ENCODE results near the gene LTF.
"Not testable (repeated sequence)": the region's sequence is repeated elsewhere in the genome, so short reads cannot be mapped to it uniquely, and the experiment has no call there.

Gene LTF

DNA sequence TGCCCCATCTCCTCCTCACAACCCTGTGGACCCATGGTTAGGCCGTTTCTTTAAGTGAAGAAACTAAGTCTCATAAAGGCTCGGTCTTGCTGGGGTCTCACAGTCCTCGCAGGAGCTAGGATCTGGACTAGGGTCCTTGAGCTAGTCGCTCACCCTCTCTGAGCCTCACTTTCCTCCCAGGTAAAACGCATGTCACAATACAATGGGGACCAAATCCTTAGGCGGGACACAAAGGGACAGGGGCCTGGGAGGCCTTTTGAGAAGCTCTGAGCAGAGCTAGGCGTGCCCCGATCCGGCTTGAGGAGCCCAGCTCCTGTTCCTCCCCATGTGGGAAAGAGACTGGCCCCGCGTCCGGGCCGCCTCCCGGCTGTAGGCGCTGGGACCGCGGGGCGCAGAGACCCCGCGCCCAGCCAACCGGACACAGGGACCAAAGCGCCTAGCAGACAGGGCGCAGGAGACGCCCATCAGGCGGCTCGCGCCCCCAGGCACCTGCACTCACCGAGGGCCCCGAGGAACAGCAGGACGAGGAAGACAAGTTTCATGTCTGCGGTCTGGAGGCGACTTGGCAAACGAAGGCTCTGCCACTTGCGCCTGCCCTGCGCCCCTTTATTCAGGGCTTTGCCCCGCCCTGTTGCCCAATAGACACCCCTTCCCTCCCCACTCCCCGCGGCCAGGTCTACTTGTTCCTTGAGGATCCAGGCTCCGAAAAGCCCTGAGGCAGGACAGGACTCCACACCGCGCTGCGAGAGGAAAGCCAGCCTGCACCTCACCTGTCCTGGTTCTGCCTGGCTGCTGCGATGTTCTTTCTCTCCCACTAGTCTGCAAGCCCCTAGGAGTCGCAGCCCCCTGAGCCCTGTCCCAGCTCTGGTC lies at the start of gene LTF:
LTF (minus strand) TSS at position 580 of the 870 bp plus-strand sequence; CDS start at position 542, 38 bp downstream.
- no peak for DNase-seq

DNA sequence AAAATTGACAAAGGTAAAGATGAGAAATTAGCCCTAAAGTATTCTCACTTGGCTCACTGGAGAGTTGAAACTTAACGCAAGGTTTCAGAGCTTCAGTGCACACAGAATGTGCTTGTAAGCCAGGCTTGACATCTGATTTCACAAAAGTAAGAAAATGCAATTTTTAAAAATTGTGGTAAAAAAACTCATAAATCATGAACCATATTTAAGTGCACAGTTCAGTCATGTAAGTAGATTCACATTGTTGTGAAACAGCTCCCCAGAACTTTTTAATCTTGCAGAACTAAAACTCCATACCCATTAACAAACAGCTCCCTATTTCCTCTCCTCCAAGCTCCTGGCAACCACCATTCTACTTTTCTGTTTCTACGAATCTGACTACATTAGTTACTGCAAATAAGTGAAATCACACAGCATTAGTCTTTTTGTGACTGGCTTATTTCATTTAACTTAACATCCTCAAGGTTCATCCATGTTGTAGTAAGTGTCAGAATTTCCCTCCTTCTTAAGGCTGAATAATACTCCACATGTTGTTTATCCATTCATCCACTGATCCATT lies 47.6 kb upstream of the LTF start:
- no peak for DNase-seq

DNA sequence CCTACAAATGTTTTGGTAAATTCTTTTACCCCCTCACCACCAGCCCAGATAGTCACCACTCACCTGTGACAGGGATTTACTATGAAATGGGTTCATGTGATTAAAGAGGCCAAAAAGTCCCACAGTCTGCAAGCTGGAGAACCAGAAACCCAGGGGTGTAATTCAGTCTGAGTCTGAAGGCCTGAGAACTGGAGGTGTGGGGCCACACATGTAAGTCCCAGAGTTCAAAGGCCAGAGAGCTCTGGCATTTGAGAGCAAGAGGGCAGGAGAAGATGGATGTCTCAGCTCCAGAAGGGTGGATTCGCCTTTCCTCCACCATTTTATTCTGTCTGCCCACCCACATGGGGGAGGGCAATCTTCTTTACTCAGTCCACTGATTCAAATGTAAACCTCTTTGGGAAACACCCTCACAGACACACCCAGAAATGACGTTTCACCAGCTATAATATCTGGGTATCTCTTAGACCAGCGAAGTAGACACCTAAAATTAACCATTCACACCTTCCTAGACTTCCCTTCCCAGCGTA lies 45.0 kb upstream of the LTF start:
- no peak for DNase-seq

DNA sequence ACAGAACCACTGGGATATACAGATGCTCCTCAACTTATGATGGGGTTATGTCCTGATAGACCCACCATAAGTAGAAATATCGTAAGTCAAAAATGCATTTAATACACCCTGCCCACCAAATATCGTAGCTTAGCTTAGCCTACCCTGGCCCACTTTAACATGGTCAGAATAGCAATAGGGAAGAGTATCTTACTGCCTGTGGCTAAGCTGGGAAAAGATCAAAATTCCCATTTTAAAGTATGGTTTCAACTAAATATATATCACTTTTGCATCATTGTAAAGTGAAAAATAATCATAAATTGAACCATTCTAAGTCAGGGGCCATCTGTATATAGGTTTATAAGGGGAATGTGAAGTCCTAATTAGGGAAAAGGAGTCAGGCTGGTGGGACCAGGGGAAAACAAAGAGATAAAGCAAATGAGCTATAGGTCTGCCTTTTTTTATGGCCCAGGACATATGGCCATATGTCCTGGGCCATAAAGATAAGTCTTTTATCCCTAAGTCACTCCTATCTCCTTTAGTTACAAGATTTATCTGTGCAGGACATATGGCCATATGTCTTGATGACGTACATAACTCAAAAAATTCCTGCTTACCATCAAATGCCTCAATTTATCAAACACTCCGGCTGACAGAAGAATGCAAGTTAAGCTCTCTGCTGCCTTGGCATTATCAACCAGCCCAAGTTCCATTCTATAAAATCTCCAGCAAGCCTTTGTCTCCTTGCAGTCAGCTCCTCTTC lies 44.3 kb upstream of the LTF start:
- DNase-seq, result no peak

- no peak for DNase-seq
Measured at GRCh38 chr3:46506526-46506925, 41.8 kb upstream of the LTF start.

DNA sequence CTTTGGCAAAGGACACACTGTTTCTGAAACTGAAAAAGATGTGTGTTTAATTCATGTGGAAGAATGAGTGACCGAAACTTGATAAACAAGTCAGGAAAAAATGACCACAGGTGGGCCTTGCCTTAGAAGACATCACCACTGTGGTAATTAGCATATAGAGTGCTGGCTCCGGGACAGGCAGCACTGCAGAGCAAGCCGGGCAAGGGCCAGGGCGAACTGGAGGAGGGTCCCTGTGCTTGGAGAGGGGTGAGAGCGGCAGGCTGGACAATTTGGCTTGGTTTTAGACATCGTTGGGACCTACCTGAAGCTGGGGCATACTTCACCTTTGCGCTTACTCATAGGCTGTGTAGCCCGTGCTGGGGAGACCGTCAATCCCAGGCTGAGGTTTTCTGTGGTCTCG lies 41.2 kb upstream of the LTF start:
- DNase-seq, result no peak

- DNase-seq, result no peak
Measured at GRCh38 chr3:46504789-46505188, 40.1 kb upstream of the LTF start.

- no peak for DNase-seq
Measured at GRCh38 chr3:46503200-46503874, 38.6 kb upstream of the LTF start.

DNA sequence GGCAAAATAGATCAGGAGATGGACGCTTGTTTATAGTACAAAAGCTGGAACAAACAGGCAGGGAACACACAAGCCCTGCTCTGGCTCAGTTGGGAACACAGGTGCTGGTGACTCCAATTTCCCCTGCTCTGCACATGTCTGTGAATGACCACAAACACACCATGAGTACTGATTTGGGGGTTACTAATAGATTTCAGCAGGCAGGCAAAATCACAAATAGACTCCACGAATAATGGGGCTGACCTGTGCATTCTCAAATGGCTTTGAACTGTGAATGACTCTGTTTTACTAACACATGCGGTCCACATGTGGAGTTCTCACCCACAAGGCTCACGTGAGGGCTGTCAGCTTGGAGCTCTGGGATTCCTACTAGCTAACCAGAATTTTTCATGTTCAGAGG lies 37.0 kb upstream of the LTF start:
- DNase-seq, result no peak

- no peak for DNase-seq
Measured at GRCh38 chr3:46500656-46501635, 36.2 kb upstream of the LTF start.

- DNase-seq, result no peak
Measured at GRCh38 chr3:46498916-46499519, 34.3 kb upstream of the LTF start.

DNA sequence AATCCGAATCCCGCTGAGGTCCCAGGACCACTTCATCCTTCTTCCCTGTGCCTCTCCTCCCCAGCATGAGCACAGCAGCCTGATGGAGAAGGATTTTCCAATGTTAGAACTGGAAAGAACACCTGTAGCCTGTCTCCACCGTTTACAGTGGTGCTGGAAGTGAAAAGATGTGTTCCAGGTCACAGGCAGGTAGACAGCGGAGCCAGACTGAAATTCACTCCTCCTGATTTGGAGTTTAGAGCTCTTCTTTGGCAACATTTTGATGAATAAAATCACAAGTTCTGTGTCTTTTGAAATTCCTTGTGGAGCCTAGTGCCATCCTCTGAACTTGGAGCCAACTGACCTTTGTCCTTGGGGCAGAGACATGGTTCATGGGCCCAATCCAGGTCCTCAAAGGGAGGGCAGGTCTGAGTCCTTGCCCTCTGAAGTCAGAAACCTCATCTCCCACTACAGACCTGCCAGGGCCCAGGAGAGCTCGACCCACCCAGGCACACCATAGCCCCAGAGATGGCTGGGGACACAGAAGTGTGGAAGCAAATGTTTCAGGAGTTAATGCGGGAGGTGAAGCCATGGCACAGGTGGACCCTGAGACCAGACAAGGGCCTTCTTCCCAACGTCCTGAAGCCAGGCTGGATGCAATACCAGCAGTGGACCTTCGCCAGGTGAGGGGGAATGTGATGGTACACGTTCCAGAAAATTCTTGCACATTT lies 33.0 kb upstream of the LTF start, which contains the start of gene RTP3:
RTP3 (plus strand) TSS at position 421 of the 710 bp plus-strand sequence; CDS start at position 508, 87 bp downstream.
- DNase-seq, result no peak

- no peak for DNase-seq
Measured at GRCh38 chr3:46496746-46497555, 32.2 kb upstream of the LTF start.

- no peak for DNase-seq
Measured at GRCh38 chr3:46495901-46496456, 31.3 kb upstream of the LTF start.

- DNase-seq, result not testable (repeated sequence)
Measured at GRCh38 chr3:46494491-46494890, 29.8 kb upstream of the LTF start.

DNA sequence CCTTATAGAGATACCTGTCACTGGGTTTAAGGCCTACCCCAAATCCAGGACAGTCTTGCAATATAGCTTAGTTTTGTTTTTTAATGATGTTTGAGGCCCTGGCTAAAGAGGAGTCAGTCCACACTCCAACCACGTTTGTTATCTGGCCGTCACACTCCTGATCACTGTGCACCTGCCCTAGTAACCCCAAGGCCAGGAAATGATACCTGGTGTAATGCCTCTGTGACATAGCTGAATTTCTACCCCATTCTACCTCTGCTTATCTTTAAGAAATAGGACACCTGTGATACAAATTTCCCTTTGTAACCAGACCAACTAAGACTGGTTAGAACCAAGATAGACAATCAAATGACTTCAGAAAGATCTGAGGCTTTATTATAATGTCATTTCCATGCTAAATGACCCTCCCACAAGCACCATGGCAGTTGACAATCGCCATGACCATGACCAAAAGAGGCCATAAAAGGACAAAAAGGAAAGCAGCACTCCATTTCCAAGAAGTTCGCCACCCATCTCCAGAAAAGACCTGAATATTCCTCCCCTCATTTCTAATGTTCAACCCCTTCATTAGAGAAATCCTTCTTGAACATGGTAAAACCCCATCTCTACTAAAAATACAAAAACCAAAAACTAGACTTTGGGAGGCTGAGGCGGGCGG lies 28.3 kb upstream of the LTF start:
- no peak for DNase-seq

DNA sequence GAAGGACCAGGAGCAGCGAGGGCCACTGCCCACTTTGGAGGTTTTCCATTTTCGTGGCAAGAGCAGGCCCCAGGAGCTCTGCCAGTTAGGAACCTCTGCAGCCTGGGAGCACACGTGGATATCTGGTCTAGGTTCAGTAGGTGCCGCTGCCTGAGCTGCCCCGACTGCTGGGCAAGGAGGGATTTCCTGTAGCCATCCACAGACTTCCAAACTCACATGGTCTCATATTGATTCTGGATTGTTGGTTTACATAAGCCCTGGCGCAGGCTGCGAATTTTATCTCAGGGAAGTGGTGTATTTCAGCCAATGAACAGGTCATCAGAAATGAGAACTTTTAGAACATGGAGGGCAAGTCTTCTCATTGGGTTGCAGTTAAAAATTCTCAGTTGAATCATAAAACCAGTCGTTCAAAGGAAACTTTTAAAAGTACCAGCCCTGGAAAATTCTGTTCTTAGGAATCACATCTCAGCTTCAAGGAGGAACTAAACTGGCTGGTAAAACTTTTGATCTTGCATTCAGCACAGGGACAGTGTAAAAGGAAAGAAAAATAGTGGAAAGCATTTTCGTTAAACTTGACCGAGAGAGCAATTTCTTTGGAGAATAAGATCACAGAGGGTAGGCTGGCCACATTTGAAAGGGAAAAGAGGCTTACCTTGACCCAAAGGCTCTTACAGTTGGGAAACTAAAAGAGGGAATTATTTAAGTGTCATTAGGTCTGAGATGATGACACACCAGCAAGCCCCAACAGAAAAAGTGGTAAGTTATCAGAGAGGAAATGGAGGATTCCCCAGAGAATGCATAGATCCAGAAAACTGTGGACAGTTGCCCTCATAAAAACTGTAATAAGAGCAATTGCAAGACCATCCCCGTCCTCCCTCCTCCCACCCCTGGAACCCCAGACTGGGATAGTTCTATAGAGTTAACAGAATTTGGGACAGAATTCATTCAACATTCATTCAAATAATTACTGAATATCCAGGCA lies 26.7 kb upstream of the LTF start:
- no peak for DNase-seq

Measured in NCI-H774 (cell line).